ENCODE data around the gene SLC25A27. TPM values are rescaled to one million over a fixed set of nuclear protein-coding genes. Genes with fewer than 3 reads are reported as not detected.
A peak's percentile ranks its signal among the peaks of the same experiment; 100 is the strongest.

Gene SLC25A27
- total RNA-seq, 1 experiment from 2014 or later = 10.7 TPM

DNA sequence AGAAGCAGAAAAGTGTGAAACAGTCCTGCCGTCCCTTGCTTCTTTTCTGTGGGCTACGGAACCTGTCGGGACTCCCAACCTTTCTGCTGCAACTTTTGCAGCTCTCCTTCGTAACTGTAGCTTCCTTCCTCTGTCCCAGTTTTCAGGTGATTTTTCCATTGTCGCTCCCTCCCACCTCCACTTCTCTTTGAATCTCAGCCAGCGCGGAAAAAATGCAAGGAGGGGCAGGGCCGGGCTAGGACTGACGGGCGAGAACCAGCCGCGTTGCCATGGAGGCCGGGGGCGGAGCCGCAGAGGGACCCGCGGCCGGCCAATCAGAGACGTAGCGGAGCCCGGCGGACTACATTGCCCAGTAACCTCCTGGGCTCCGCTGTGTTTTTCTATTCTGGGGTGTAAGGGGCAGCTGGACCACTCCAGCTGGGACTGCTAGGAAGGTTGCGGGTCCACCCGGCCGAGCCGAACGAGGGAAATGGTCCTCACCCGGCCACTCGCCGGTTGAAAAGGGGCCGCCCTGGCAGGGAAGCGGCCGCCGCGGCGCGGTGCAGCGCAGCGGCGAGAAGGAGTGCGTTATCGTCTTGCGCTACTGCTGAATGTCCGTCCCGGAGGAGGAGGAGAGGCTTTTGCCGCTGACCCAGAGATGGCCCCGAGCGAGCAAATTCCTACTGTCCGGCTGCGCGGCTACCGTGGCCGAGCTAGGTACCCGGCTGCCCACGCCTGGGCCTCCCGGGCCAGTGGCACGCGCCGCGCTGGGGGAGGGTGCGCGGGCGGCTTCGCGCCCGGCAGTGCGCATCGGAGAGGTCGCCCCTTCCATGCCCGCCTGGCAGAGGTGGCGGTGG lies at the start of gene SLC25A27, which contains the start of gene CYP39A1 (continued):
- TF ChIP-seq ZNF274 (IDR thresholded peaks at IDR 0.05; ENCODE audit: low read depth, low read length) (no peak), SP1 (IDR thresholded peaks at IDR 0.05; ENCODE audit: low read depth) (no peak), YY1 (IDR thresholded peaks at IDR 0.05; ENCODE audit: extremely low read depth, insufficient replicate concordance, low read depth, low read length) (peak; percentile 9), EZH2phosphoT487 (IDR thresholded peaks at IDR 0.05; ENCODE audit: borderline replicate concordance) (no peak), POLR2A (IDR thresholded peaks at IDR 0.05; ENCODE audit: borderline replicate concordance, extremely low read depth, insufficient read depth, insufficient read length) (peak; percentile 39), CBX3 (IDR thresholded peaks at IDR 0.05; ENCODE audit: low read depth) (no peak)
- TF ChIP-seq, protein P1, sequence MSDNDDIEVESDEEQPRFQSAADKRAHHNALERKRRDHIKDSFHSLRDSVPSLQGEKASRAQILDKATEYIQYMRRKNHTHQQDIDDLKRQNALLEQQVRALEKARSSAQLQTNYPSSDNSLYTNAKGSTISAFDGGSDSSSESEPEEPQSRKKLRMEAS (IDR thresholded peaks at IDR 0.05) = peak; percentile 79

DNA sequence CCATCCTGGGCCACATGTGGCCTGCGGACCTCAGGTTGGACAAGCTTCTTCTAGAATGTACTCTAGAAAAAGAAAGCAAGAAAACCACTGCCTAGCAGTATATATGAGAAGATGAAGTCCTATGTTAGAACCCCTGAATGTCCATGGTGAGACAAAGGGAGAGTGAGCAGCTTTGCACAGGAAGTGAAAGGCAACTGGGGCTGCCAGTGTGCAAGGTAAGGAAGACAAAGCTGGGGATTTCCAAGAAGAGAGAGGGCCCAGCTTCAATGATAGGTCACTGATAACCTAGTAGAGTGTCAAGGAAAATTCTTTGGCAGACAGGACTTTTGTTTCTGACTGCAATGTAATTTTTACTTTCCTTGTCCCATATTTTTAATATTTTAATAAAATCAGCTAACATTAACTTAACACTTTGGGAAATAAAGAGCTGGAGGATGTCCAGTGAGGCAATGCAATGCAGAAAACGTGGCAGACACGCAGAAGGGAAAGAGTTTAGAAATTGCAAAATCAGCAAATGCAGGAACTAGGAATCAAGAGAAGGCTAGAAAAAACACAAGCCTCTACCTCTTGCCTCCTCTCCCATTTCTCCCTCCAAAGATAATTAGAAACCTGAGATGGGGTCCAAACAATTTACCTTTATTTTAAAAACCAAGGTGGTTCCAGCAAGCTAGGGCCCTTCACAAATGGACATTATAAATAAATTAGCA lies 47.5 kb upstream of the SLC25A27 start:
- no peak for TF ChIP-seq EGR1 (IDR thresholded peaks at IDR 0.05; ENCODE audit: low read depth)
- no peak for TF ChIP-seq FOSL1 (IDR thresholded peaks at IDR 0.05; ENCODE audit: low read depth)
- TF ChIP-seq ELF1 (IDR thresholded peaks at IDR 0.05; ENCODE audit: borderline replicate concordance, low read depth) = no peak
- no peak for TF ChIP-seq POLR2AphosphoS5 (IDR thresholded peaks at IDR 0.05; ENCODE audit: low read depth, low read length)
- TF ChIP-seq POLR2A (IDR thresholded peaks at IDR 0.05; ENCODE audit: borderline replicate concordance, extremely low read depth, insufficient read depth, insufficient read length) = no peak
- no peak for TF ChIP-seq SP1 (IDR thresholded peaks at IDR 0.05; ENCODE audit: low read depth)
- no peak for TF ChIP-seq SIN3A (IDR thresholded peaks at IDR 0.05; ENCODE audit: low read depth)
- no peak for TF ChIP-seq EZH2phosphoT487 (IDR thresholded peaks at IDR 0.05; ENCODE audit: borderline replicate concordance)
- TF ChIP-seq CEBPB (IDR thresholded peaks at IDR 0.05; ENCODE audit: low read depth) = no peak
- no peak for TF ChIP-seq ZNF274 (IDR thresholded peaks at IDR 0.05; ENCODE audit: low read depth, low read length)
- no peak for TF ChIP-seq ZFX (IDR thresholded peaks at IDR 0.05)
- TF ChIP-seq, protein P1 (IDR thresholded peaks at IDR 0.05) = no peak
- TF ChIP-seq, protein P2, sequence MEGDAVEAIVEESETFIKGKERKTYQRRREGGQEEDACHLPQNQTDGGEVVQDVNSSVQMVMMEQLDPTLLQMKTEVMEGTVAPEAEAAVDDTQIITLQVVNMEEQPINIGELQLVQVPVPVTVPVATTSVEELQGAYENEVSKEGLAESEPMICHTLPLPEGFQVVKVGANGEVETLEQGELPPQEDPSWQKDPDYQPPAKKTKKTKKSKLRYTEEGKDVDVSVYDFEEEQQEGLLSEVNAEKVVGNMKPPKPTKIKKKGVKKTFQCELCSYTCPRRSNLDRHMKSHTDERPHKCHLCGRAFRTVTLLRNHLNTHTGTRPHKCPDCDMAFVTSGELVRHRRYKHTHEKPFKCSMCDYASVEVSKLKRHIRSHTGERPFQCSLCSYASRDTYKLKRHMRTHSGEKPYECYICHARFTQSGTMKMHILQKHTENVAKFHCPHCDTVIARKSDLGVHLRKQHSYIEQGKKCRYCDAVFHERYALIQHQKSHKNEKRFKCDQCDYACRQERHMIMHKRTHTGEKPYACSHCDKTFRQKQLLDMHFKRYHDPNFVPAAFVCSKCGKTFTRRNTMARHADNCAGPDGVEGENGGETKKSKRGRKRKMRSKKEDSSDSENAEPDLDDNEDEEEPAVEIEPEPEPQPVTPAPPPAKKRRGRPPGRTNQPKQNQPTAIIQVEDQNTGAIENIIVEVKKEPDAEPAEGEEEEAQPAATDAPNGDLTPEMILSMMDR (IDR thresholded peaks at IDR 0.05 in 2 of 3, conservative IDR thresholded peaks at IDR 0.05 in 1 of 3; ENCODE audit: borderline replicate concordance in 1 of 3, insufficient read depth in 1 of 3, low read depth in 2 of 3, low read length in 2 of 3) = no peak
- TF ChIP-seq RAD21 (IDR thresholded peaks at IDR 0.05; ENCODE audit: low read depth) = no peak
- no peaks in the 10 kb centered on the region for H4K20me1 ChIP-seq (ENCODE audit: insufficient read depth)
- no TSS peak for BruUV-seq (replicated peaks)
- RAD21 ChIA-PET (ENCODE audit: low non-redundant PET in 1 of 2, low total read pairs in 2 of 2, uncharacterized antibody in 2 of 2, unreplicated experiment in 2 of 2) = no interaction called here
- H3K9me3 ChIP-seq (ENCODE audit: control insufficient read depth in 1 of 2, insufficient read depth in 1 of 2, low read depth in 1 of 2, low read length in 2 of 2) = no peaks in the 10 kb centered on the region
- no peak overlapping the region for H3K4me3 ChIP-seq (replicated peaks in 1 of 2; ENCODE audit: low read depth in 1 of 2, low read length in 2 of 2)
- H3K4me1 ChIP-seq (ENCODE audit: control insufficient read depth in 1 of 2, insufficient read depth in 2 of 2, low read length in 2 of 2) = no peaks in the 10 kb centered on the region
- no peak overlapping the region for H3K27ac ChIP-seq (ENCODE audit: low read depth, low read length)
- no peaks in the 10 kb centered on the region for H3K79me2 ChIP-seq (ENCODE audit: insufficient read depth, low read length)
- CTCF ChIA-PET = no interaction called here
- H3K9ac ChIP-seq (ENCODE audit: low read length) = no peak overlapping the region
- intact Hi-C loops (cut with micrococcal nuclease) = no loop called here
- no peaks in the 10 kb centered on the region for H3K27me3 ChIP-seq (ENCODE audit: insufficient read depth, low read length)
- H3K4me2 ChIP-seq (ENCODE audit: low read length) = no peak overlapping the region
- DNase-seq (ENCODE audit: low read depth, low spot score) = no peak
- POLR2A ChIA-PET = no interaction called here
- no peaks in the 10 kb centered on the region for H3K9me2 ChIP-seq (ENCODE audit: insufficient read depth)
- no peaks in the 10 kb centered on the region for H3K36me3 ChIP-seq (ENCODE audit: control insufficient read depth in 1 of 2, insufficient read depth in 2 of 2, low read length in 2 of 2)
- ATAC-seq = no peak
- H2AFZ ChIP-seq (ENCODE audit: low read depth, low read length, poor library complexity, severe bottlenecking) = no peak overlapping the region

Measured in HCT116 (cell line).